SJSA1 (cell line): ENCODE measurements around the gene NME5. TPM values are rescaled to one million over a fixed set of nuclear protein-coding genes. Genes with fewer than 3 reads are reported as not detected.
"Not testable (repeated sequence)": the region's sequence is repeated elsewhere in the genome, so short reads cannot be mapped to it uniquely, and the experiment has no call there.

Experiments used
- DNase-seq, 2 experiments: peaks; one replicate each; pipeline ENCODE4 v3.0.0-alpha.2; 2015 to 2020; ENCODE audit warnings: low spot score in 2 of 2, low read depth in 1 of 2
- H3K27ac ChIP-seq: fragments of 250-450 bp; sonication (Bioruptor Pico); 2 replicates; pipeline ENCODE4 v1.5.1; 2020; ENCODE audit warnings: mild to moderate bottlenecking, moderate library complexity
- H3K27me3 ChIP-seq: fragments of 250-450 bp; sonication (Bioruptor Pico); replicated peaks from 2 replicates; pipeline ENCODE4 v1.5.1; 2020; ENCODE audit warnings: mild to moderate bottlenecking, moderate library complexity
- H3K36me3 ChIP-seq: fragments of 250-450 bp; sonication (Bioruptor Pico); 2 replicates; pipeline ENCODE4 v1.5.1; 2020; ENCODE audit warnings: mild to moderate bottlenecking
- H3K4me1 ChIP-seq: fragments of 250-450 bp; sonication (Bioruptor Pico); replicated peaks from 2 replicates; pipeline ENCODE4 v1.6.1; 2021; ENCODE audit warnings: mild to moderate bottlenecking
- H3K4me3 ChIP-seq: fragments of 250-450 bp; sonication (Bioruptor Pico); 2 replicates; pipeline ENCODE4 v1.5.1; 2020; ENCODE audit warnings: mild to moderate bottlenecking
- H3K9me3 ChIP-seq: fragments of 250-450 bp; sonication (Bioruptor Pico); replicated peaks from 2 replicates; pipeline ENCODE4 v1.5.1; 2020; ENCODE audit warnings: mild to moderate bottlenecking
- total RNA-seq: library from RNA; depleted of rRNA; stranded (reverse); fragments of >200 nt; shearing (Covaris generic); gene quantifications from 2 replicates; pipeline ENCODE4 v1.2.3, GENCODE V29; 2014; rRNA removed

Gene NME5
- total RNA-seq, 1 experiment from 2014 or later = not detected

DNA sequence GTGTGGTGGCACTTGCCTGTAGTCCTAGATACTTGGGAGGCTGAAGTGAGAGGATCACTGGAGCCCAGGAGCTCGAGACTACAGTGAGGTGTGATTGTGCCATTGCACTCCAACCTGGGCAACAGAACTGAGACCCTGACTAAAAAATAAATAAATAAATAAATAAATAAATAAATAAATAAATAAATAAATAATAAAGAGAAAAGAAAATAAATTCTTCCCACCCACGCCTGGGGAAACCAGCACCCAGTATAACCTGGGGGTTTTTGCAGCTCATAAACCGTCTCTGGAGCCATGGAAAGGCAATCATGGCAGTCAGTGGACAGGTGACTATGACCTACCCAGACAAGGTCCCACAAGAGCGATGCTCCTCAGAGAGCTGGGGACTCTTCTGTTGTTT is 47.5 kb downstream of the NME5 start:
- H3K27ac ChIP-seq = no peak overlapping the region
- H3K27me3 ChIP-seq = peaks cover 39% of the 10 kb centered on the region
- no peak overlapping the region for H3K4me3 ChIP-seq
- DNase-seq = no peak
- H3K9me3 ChIP-seq = no peaks in the 10 kb centered on the region; the same call in 1 of the 2 replicates
- H3K36me3 ChIP-seq = no peaks in the 10 kb centered on the region
- H3K4me1 ChIP-seq = no peaks in the 10 kb centered on the region

DNA sequence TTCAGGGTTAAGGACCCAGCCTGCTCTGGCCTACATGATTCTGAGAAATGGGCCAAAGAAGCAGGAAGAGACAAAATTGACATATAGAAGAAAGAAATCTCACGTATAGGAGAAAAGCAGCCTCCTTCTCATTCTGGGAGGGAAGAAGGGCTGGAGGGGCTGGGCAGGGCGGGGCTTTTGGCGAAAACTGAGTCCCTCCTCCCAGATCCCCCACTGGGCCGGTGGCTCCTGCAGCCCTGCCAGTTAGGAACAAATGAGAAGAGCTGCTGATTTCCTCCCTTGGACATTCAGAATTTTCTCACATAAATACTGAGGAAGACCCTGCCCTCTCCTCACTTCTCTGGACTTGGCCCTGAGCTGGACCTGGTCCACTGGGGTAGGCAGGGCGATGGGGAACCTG is 55.5 kb downstream of the NME5 start, which contains the start of gene WNT8A:
Gene WNT8A, plus strand, starts transcription at position 332 of the 400 bp plus-strand sequence. CDS start 95 bp downstream, outside the sequence.
- Histone ChIP-seq H3K9me3 (no peaks in the 10 kb centered on the region), H3K36me3 (no peaks in the 10 kb centered on the region), H3K27me3 (peaks cover 6% of the 10 kb centered on the region; the same call in 1 of the 2 replicates), H3K27ac (no peak within 1 kb of the TSS), H3K4me1 (no peaks in the 10 kb centered on the region), H3K4me3 (no peak within 1 kb of the TSS)
- DNase-seq = no peak

GRCh38 chr5:138082033-138082432 is 57.2 kb downstream of the NME5 start:
- Histone ChIP-seq H3K27ac (no peak overlapping the region), H3K9me3 (no peaks in the 10 kb centered on the region), H3K27me3 (no peaks in the 10 kb centered on the region), H3K4me3 (no peak overlapping the region), H3K36me3 (no peaks in the 10 kb centered on the region), H3K4me1 (no peaks in the 10 kb centered on the region)
- DNase-seq = no peak

DNA sequence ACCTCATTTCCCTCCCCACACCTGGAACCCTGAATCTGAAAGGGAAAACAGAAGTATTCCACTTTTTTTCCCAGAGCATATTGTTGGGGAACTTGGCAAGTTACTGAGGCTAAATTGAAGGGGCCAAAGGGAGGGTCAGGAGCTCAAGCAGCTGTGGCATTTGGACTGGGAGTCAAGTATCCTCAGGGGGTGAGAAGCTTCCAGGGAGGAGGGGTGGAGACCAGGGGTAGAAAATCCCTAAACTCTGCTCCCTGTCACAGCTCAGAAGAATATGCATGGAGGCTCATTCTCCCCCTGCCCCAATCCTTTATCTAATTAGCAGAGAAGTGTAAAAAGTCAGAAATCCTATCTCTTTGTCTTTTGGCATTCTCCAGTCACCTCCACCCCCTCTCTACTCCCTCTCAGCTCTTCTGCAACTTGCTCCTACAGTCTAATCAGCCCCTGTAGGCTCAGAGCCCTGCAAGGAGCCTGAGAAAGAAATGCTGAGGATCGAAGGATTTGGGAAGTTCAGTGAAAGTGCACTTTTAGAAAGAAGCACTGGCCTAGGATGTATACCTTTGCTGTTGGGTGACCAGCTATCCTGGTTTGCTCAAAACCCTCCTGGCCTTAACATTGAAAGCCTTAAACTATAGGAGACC is 61.1 kb downstream of the NME5 start:
- Histone ChIP-seq H3K9me3 (no peaks in the 10 kb centered on the region), H3K27me3 (peaks cover 7% of the 10 kb centered on the region; the same call in 1 of the 2 replicates), H3K4me1 (no peaks in the 10 kb centered on the region), H3K36me3 (no peaks in the 10 kb centered on the region), H3K27ac (no peak overlapping the region), H3K4me3 (no peak overlapping the region)
- no peak for DNase-seq

DNA sequence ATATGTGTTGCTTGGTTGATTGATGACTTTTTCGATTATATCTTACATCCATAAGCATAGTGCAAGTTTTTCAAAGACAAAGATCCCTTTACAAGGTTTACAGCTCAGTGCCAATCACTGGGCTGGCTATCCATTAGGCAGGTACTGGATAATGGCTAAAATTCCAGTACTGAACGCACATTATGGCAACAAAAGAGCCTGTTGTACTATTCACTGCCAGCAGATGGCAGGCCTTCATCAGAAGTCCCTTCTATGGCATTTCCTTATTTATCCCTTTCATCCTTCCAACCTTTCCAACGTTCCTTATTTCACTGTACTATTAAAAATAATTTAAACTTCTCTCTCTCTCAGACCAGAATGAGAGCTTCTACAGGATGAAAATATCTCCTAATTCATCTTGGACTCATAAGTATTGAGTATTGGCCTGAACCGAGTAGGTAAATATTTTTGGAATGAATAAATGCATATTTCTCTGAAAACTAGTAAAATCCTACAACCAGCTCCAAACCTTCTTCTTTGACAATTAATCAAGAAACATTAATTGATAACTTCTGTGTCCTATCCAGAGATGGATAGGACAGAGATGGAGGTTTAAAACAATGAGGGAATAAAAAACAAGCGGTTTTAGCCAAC is 62.0 kb downstream of the NME5 start:
- no peak overlapping the region for H3K4me3 ChIP-seq
- peak; percentile 53 to 64 for DNase-seq
- H3K4me1 ChIP-seq = no peaks in the 10 kb centered on the region
- no peak overlapping the region for H3K27ac ChIP-seq
- H3K27me3 ChIP-seq = peaks cover 14% of the 10 kb centered on the region; the same call in 1 of the 2 replicates
- no peaks in the 10 kb centered on the region for H3K36me3 ChIP-seq
- H3K9me3 ChIP-seq = no peaks in the 10 kb centered on the region

- not testable (repeated sequence) for H3K27ac ChIP-seq
Measured at GRCh38 chr5:138070026-138070425, 69.2 kb downstream of the NME5 start.

GRCh38 chr5:138068742-138069600 is 70.3 kb downstream of the NME5 start:
- peak; percentile 64 to 84 for DNase-seq
- H3K27me3 ChIP-seq = peaks cover 8% of the 10 kb centered on the region; the same call in 1 of the 2 replicates
- no peaks in the 10 kb centered on the region for H3K4me1 ChIP-seq
- H3K9me3 ChIP-seq = no peaks in the 10 kb centered on the region
- no peak overlapping the region for H3K27ac ChIP-seq
- no peaks in the 10 kb centered on the region for H3K36me3 ChIP-seq
- H3K4me3 ChIP-seq = no peak overlapping the region

More at GRCh38 chr5:138070026-138070425, 69.2 kb downstream of the NME5 start:
- DNase-seq, H3K4me3 ChIP-seq, H3K4me1 ChIP-seq, H3K9me3 ChIP-seq, H3K36me3 ChIP-seq: not testable (repeated sequence)
- H3K27me3 ChIP-seq = peaks cover 15% of the 10 kb centered on the region; the same call in 1 of the 2 replicates

GRCh38 chr5:138067945-138068344 is 71.3 kb downstream of the NME5 start:
- no peak for DNase-seq

More at GRCh38 chr5:138067945-138068344, 71.3 kb downstream of the NME5 start:
- no peaks in the 10 kb centered on the region for H3K9me3 ChIP-seq
- H3K4me3 ChIP-seq = no peak overlapping the region
- no peaks in the 10 kb centered on the region for H3K4me1 ChIP-seq
- H3K27ac ChIP-seq = no peak overlapping the region
- H3K36me3 ChIP-seq = no peaks in the 10 kb centered on the region
- peaks cover 8% of the 10 kb centered on the region; the same call in 1 of the 2 replicates for H3K27me3 ChIP-seq

Other genes with a start within 250 kb of the NME5 start
- not detected in 2 replicates for gene PKD2L2, start 250.0 kb downstream of the NME5 start, total RNA-seq
- gene FAM13B, start 106.3 kb downstream of the NME5 start, total RNA-seq = 21.6 and 32.7 TPM in 2 replicates
- not detected in 2 replicates for gene WNT8A, start 55.4 kb downstream of the NME5 start, total RNA-seq
- 47.3 and 90.0 TPM in 2 replicates for gene BRD8, start 39.2 kb upstream of the NME5 start, total RNA-seq
- 113 and 152 TPM in 2 replicates for gene KIF20A, start 39.7 kb upstream of the NME5 start, total RNA-seq
- gene CDC23, start 73.9 kb upstream of the NME5 start, total RNA-seq = 56.3 and 70.7 TPM in 2 replicates
- not detected in 2 replicates for gene GFRA3, start 135.2 kb upstream of the NME5 start, total RNA-seq
- gene CDC25C, start 192.4 kb upstream of the NME5 start, total RNA-seq = 36.5 and 40.0 TPM in 2 replicates
- 42.0 and 63.6 TPM in 2 replicates for gene FAM53C, start 198.8 kb upstream of the NME5 start, total RNA-seq
- 48.0 and 64.8 TPM in 2 replicates for gene KDM3B, start 213.3 kb upstream of the NME5 start, total RNA-seq